Neural crest cell (in vitro differentiated cells): Measurements from ENCODE around the gene SLC25A21. TPM values are rescaled to one million over a fixed set of nuclear protein-coding genes. Genes with fewer than 3 reads are reported as not detected.

Experiments
- DNase-seq: peaks from one replicate; pipeline ENCODE4 v3.0.0; 2021; ENCODE audit warnings: low read depth, mixed read lengths, low spot score
- H3K27ac Mint-ChIP-seq: one replicate; pipeline ENCODE4 v1.8.0; 2021; ENCODE audit warnings: mild to moderate bottlenecking, mixed read lengths; ENCODE audit not compliant: unreplicated experiment
- H3K27me3 Mint-ChIP-seq: 2 replicates; pipeline ENCODE4 v1.8.0; 2021; ENCODE audit warnings: low read depth, mild to moderate bottlenecking, mixed read lengths
- H3K36me3 Mint-ChIP-seq: 2 replicates; pipeline ENCODE4 v1.8.0; 2021; ENCODE audit warnings: low read depth, mild to moderate bottlenecking, mixed read lengths
- H3K4me1 Mint-ChIP-seq: 2 replicates; pipeline ENCODE4 v1.8.0; 2021; ENCODE audit warnings: mixed read lengths
- H3K4me3 Mint-ChIP-seq: one replicate; pipeline ENCODE4 v1.8.0; 2021; ENCODE audit warnings: mild to moderate bottlenecking, mixed read lengths
- H3K9me3 Mint-ChIP-seq: 2 replicates; pipeline ENCODE4 v1.8.0; 2021; ENCODE audit warnings: mixed read lengths
- total RNA-seq: library from RNA; stranded (reverse); gene quantifications from 2 replicates; pipeline ENCODE4 v1.2.1, GENCODE V29; 2021
- TF ChIP-seq, protein P1 (sequence below): fragments of 200-600 bp; sonication (generic); conservative IDR thresholded peaks from 2 replicates; pipeline ENCODE4 v1.5.0; 2021; ENCODE audit warnings: antibody characterized with exemption, mild to moderate bottlenecking

The SLC25A21 gene
- total RNA-seq, 1 donor from 2014 or later = 2.2 TPM

DNA sequence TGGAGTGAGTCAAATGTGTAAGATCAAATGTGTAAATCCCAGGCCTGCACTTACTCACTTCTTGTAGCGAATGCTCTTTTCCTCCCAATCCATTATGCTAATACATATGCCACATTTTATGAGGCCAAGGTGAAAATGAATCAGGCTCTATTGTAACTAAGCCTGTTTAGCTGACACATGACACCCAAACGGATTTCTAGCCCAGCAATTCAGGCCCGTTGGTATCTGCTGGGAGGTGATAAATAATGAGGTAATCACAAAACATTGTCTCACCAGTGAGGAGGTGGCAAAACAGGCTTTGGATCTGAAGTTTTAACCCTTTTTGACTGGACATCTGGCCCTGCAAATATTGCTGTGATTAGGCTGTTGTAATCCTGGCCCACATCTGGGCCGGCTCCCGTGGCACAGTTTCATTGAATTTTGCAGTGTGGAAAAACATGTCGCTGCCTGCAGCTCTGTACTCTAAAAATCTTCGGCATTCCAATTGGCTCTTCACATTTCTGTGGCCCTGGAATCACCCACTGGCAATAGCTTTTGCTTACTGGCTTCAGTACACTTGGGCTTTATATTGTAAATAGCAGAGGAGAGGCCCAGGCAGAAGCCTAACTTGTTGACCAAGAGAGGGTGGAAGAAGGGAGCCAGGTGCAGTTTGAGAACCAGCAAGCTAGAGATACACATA is 404.7 kb downstream of the SLC25A21 start:
- no peaks in the 10 kb centered on the region for H3K9me3 Mint-ChIP-seq
- H3K4me1 Mint-ChIP-seq = no peaks in the 10 kb centered on the region
- H3K27me3 Mint-ChIP-seq = no peaks in the 10 kb centered on the region
- H3K4me3 Mint-ChIP-seq = no peak overlapping the region
- DNase-seq = no peak
- H3K27ac Mint-ChIP-seq = no peak overlapping the region
- H3K36me3 Mint-ChIP-seq = no peaks in the 10 kb centered on the region
- TF ChIP-seq, protein P1, sequence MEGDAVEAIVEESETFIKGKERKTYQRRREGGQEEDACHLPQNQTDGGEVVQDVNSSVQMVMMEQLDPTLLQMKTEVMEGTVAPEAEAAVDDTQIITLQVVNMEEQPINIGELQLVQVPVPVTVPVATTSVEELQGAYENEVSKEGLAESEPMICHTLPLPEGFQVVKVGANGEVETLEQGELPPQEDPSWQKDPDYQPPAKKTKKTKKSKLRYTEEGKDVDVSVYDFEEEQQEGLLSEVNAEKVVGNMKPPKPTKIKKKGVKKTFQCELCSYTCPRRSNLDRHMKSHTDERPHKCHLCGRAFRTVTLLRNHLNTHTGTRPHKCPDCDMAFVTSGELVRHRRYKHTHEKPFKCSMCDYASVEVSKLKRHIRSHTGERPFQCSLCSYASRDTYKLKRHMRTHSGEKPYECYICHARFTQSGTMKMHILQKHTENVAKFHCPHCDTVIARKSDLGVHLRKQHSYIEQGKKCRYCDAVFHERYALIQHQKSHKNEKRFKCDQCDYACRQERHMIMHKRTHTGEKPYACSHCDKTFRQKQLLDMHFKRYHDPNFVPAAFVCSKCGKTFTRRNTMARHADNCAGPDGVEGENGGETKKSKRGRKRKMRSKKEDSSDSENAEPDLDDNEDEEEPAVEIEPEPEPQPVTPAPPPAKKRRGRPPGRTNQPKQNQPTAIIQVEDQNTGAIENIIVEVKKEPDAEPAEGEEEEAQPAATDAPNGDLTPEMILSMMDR = no peak

DNA sequence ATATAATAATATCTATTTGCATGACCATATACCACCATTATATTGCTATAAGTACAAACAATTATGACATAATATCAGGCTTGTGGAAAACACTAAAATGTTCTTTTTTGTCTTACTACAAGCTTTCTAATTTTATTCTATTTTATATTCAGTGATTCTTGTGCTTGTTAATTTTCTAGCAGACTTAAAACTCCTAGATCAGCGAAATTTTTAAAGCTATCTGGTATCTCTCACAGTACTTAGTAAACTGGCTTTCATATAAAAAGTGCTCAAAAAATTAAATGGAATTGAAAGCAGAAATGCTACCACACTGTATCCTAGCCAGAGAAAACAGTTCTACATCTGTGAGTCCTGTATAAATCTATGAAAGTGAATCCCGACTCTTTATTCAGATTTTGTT is 405.4 kb downstream of the SLC25A21 start:
- TF ChIP-seq, protein P1 = no peak
- Mint-ChIP-seq H3K4me1 (no peaks in the 10 kb centered on the region), H3K9me3 (no peaks in the 10 kb centered on the region), H3K4me3 (no peak overlapping the region), H3K27me3 (no peaks in the 10 kb centered on the region), H3K36me3 (no peaks in the 10 kb centered on the region), H3K27ac (no peak overlapping the region)
- DNase-seq = no peak

GRCh38 chr14:36757734-36758601 is 414.4 kb downstream of the SLC25A21 start:
- Mint-ChIP-seq H3K36me3 (no peaks in the 10 kb centered on the region), H3K4me3 (no peak overlapping the region), H3K27ac (no peak overlapping the region), H3K9me3 (no peaks in the 10 kb centered on the region), H3K27me3 (no peaks in the 10 kb centered on the region), H3K4me1 (no peaks in the 10 kb centered on the region)
- no peak for DNase-seq
- TF ChIP-seq, protein P1 = no peak

DNA sequence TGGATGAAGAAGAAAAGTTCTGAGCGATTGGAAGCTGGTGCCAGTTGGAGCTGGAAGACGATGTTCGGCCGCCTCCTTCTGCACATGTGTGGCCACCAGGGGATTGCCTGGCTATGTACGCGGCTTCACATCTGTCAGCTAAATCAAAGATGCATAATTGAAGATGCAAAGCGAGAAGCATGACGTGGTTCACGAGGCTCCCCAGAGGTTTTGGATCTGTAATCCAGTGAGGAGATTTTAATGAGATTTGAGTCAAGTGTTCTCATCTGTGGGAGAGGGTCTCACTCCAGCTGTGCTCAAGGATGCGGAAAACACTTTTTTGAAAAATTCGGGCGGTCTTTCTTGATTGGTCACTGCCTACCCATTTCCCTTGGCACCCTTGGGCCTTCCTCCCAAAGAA is 416.2 kb downstream of the SLC25A21 start:
- Mint-ChIP-seq H3K9me3 (peaks cover 3% of the 10 kb centered on the region), H3K4me1 (no peaks in the 10 kb centered on the region), H3K27me3 (no peaks in the 10 kb centered on the region), H3K27ac (no peak overlapping the region), H3K36me3 (no peaks in the 10 kb centered on the region), H3K4me3 (no peak overlapping the region)
- TF ChIP-seq, protein P1 = no peak
- no peak for DNase-seq

- Mint-ChIP-seq H3K36me3 (no peaks in the 10 kb centered on the region), H3K4me3 (no peak overlapping the region), H3K9me3 (peaks cover 3% of the 10 kb centered on the region), H3K27ac (no peak overlapping the region), H3K27me3 (no peaks in the 10 kb centered on the region), H3K4me1 (no peaks in the 10 kb centered on the region)
- no peak for DNase-seq
- TF ChIP-seq, protein P1 = no peak
Measured at GRCh38 chr14:36755756-36756155, 416.6 kb downstream of the SLC25A21 start.
